Peyer's patch (tissue), 4 donors: Measurements from ENCODE around the gene TTC28.

Experiments used
- POLR2A ChIP-seq, 2 donors: fragments of 450-650 bp; IDR thresholded peaks; one replicate each; pipeline ENCODE4 v1.5.1; 2017; ENCODE audit warnings: antibody characterized with exemption in 2 of 2, mild to moderate bottlenecking in 2 of 2, moderate library complexity in 2 of 2
- TF ChIP-seq, protein P1 (sequence below), 6 experiments: fragments of 450-650 bp in 4 of 6; fragments of 200-600 bp in 2 of 6; sonication (generic) in 1 of 6; IDR thresholded peaks; one replicate each; pipeline ENCODE4 v1.5.1; 2017 to 2019; ENCODE audit warnings: antibody characterized with exemption in 6 of 6, mild to moderate bottlenecking in 3 of 6, moderate library complexity in 1 of 6

DNA sequence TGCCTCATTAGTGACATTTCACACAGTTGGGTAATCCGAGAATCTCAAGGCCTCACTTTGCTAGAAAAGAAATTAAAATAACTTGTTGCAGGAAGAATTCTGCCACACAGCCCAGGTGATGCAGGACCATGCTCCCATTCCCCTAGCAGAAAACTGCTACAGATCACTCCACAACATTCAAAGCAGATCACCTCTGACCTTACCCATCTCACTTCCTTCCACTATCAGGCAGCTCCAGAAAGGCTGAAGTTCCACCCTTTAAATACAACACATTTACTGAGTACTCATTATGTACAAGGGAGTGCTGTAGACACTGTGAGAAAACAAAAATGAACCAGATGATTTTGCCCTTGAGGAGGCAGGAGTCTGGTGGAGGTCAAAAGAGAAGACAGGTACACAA is 231.0 kb downstream of the TTC28 start:
- TF ChIP-seq, protein P1, sequence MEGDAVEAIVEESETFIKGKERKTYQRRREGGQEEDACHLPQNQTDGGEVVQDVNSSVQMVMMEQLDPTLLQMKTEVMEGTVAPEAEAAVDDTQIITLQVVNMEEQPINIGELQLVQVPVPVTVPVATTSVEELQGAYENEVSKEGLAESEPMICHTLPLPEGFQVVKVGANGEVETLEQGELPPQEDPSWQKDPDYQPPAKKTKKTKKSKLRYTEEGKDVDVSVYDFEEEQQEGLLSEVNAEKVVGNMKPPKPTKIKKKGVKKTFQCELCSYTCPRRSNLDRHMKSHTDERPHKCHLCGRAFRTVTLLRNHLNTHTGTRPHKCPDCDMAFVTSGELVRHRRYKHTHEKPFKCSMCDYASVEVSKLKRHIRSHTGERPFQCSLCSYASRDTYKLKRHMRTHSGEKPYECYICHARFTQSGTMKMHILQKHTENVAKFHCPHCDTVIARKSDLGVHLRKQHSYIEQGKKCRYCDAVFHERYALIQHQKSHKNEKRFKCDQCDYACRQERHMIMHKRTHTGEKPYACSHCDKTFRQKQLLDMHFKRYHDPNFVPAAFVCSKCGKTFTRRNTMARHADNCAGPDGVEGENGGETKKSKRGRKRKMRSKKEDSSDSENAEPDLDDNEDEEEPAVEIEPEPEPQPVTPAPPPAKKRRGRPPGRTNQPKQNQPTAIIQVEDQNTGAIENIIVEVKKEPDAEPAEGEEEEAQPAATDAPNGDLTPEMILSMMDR (IDR thresholded peaks at IDR 0.05), result no peak
- no peak for TF ChIP-seq POLR2A (IDR thresholded peaks at IDR 0.05)
